Measurements from ENCODE around the gene TULP4.
"Not testable (repeated sequence)": the region's sequence is repeated elsewhere in the genome, so short reads cannot be mapped to it uniquely, and the experiment has no call there.

TULP4 gene

GRCh38 chr6:158285656-158286021 is 26.6 kb upstream of the TULP4 start:
- no peak for TF ChIP-seq CTCF (conservative IDR thresholded peaks at IDR 0.05)
- peak overlapping the region; percentile 62; the same call in 1 of the 2 replicates for H3K27ac ChIP-seq

- peak overlapping the region; percentile 62 for H3K27ac ChIP-seq
- TF ChIP-seq CTCF (conservative IDR thresholded peaks at IDR 0.05): no peak
Measured at GRCh38 chr6:158286413-158286812, 25.9 kb upstream of the TULP4 start.

GRCh38 chr6:158287047-158287446 is 25.2 kb upstream of the TULP4 start:
- no peak for TF ChIP-seq CTCF (conservative IDR thresholded peaks at IDR 0.05)
- peak overlapping the region; percentile 62 for H3K27ac ChIP-seq

GRCh38 chr6:158290040-158290439 is 22.2 kb upstream of the TULP4 start:
- no peak for TF ChIP-seq CTCF (conservative IDR thresholded peaks at IDR 0.05)
- H3K27ac ChIP-seq: no peak overlapping the region

- no peak overlapping the region for H3K27ac ChIP-seq
- no peak for TF ChIP-seq CTCF (conservative IDR thresholded peaks at IDR 0.05)
Measured at GRCh38 chr6:158290659-158291058, 21.6 kb upstream of the TULP4 start.

GRCh38 chr6:158292016-158292415 is 20.2 kb upstream of the TULP4 start:
- no peak for TF ChIP-seq CTCF (conservative IDR thresholded peaks at IDR 0.05)
- H3K27ac ChIP-seq: no peak overlapping the region

GRCh38 chr6:158293122-158293521 is 19.1 kb upstream of the TULP4 start:
- no peak overlapping the region for H3K27ac ChIP-seq
- TF ChIP-seq CTCF (conservative IDR thresholded peaks at IDR 0.05): no peak

GRCh38 chr6:158295976-158296853 is 16.1 kb upstream of the TULP4 start:
- not testable (repeated sequence) for H3K27ac ChIP-seq

GRCh38 chr6:158296854-158297324 is 15.4 kb upstream of the TULP4 start:
- not testable (repeated sequence) for H3K27ac ChIP-seq

- H3K27ac ChIP-seq: not testable (repeated sequence)
Measured at GRCh38 chr6:158297657-158298056, 14.6 kb upstream of the TULP4 start.

GRCh38 chr6:158300306-158301143 is 11.7 kb upstream of the TULP4 start:
- peak overlapping the region; percentile 52; the same call in 1 of the 2 replicates for H3K27ac ChIP-seq
